ENCODE measurements around the gene RAB5B. TPM values are rescaled to one million over a fixed set of nuclear protein-coding genes. Genes with fewer than 3 reads are reported as not detected.
A peak's percentile ranks its signal among the peaks of the same experiment; 100 is the strongest.

RAB5B gene
- total RNA-seq, 1 experiment from 2014 or later = 44.5 TPM

DNA sequence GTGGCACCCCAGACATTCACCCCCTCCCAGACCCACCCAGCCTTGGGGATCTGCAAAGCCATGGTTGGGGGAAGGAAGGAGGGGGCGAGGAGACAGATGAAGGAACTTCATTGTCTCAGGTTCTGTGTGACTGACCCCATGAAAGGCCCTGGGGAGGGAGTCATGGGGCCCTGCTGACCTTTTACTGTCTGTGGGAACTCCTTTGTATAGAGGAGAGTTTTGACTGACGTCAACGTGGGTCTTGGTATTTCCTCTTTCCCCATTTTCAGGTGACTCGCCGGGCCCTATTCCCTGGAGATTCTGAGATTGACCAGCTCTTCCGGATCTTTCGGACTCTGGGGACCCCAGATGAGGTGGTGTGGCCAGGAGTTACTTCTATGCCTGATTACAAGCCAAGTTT is 3.1 kb upstream of the RAB5B start:
- CTCF ChIA-PET = no interaction called here
- H4K20me1 ChIP-seq (ENCODE audit: insufficient read depth) = no peaks in the 10 kb centered on the region
- intact Hi-C loops (cut with micrococcal nuclease) = no loop called here
- H3K4me2 ChIP-seq (ENCODE audit: low read length) = no peak overlapping the region
- H3K4me3 ChIP-seq (replicated peaks in 1 of 2; ENCODE audit: low read depth in 1 of 2, low read length in 2 of 2) = no peak overlapping the region
- H3K9me3 ChIP-seq (ENCODE audit: control insufficient read depth in 1 of 2, insufficient read depth in 1 of 2, low read depth in 1 of 2, low read length in 2 of 2) = no peaks in the 10 kb centered on the region
- no peak for ATAC-seq
- TF ChIP-seq SRF (IDR thresholded peaks at IDR 0.05; ENCODE audit: low read depth) (no peak), ELF1 (IDR thresholded peaks at IDR 0.05; ENCODE audit: borderline replicate concordance, low read depth) (no peak), CTCF (IDR thresholded peaks at IDR 0.05 in 2 of 3, conservative IDR thresholded peaks at IDR 0.05 in 1 of 3; ENCODE audit: borderline replicate concordance in 1 of 3, insufficient read depth in 1 of 3, low read depth in 2 of 3, low read length in 2 of 3) (no peak), SP1 (IDR thresholded peaks at IDR 0.05; ENCODE audit: low read depth) (no peak), ZFX (IDR thresholded peaks at IDR 0.05) (no peak), YY1 (IDR thresholded peaks at IDR 0.05; ENCODE audit: extremely low read depth, insufficient replicate concordance, low read depth, low read length) (no peak), ZNF274 (IDR thresholded peaks at IDR 0.05; ENCODE audit: low read depth, low read length) (no peak), JUND (IDR thresholded peaks at IDR 0.05) (no peak)
- no peaks in the 10 kb centered on the region for H3K9me2 ChIP-seq (ENCODE audit: insufficient read depth)
- peaks cover 18 to 33% of the 10 kb centered on the region in 2 experiments; a peak in 3 of 4 replicates for H3K36me3 ChIP-seq (ENCODE audit: control insufficient read depth in 1 of 2, insufficient read depth in 2 of 2, low read length in 2 of 2)
- no peak overlapping the region for H2AFZ ChIP-seq (ENCODE audit: low read depth, low read length, poor library complexity, severe bottlenecking)
- H3K4me1 ChIP-seq (ENCODE audit: control insufficient read depth in 1 of 2, insufficient read depth in 2 of 2, low read length in 2 of 2) = peaks cover 23 to 45% of the 10 kb centered on the region in 2 experiments
- RAD21 ChIA-PET (ENCODE audit: low non-redundant PET in 1 of 2, low total read pairs in 2 of 2, uncharacterized antibody in 2 of 2, unreplicated experiment in 2 of 2) = no interaction called here
- DNase-seq (ENCODE audit: low read depth, low spot score) = no peak
- no peaks in the 10 kb centered on the region for H3K27me3 ChIP-seq (ENCODE audit: insufficient read depth, low read length)
- H3K9ac ChIP-seq (ENCODE audit: low read length) = no peak overlapping the region
- BruUV-seq (replicated peaks) = no TSS peak
- POLR2A ChIA-PET = no interaction called here
- no peak overlapping the region for H3K27ac ChIP-seq (ENCODE audit: low read depth, low read length)
- peaks cover 42% of the 10 kb centered on the region for H3K79me2 ChIP-seq (ENCODE audit: insufficient read depth, low read length)

- H3K4me2 ChIP-seq (ENCODE audit: low read length) = peak overlapping the region; percentile 65; the same call in 1 of the 2 replicates
- H3K27ac ChIP-seq (ENCODE audit: low read depth, low read length) = peak overlapping the region; percentile 50; the same call in 1 of the 2 replicates
- CTCF ChIA-PET = interaction anchor here (4.7 kb wide), 1 partner anchor 24 kb away, joined by 35 read pairs; the partner anchor contains the start of gene SUOX
- intact Hi-C loops (cut with micrococcal nuclease) = no loop called here
- DNase-seq (ENCODE audit: low read depth, low spot score) = no peak
- H3K9me3 ChIP-seq (ENCODE audit: control insufficient read depth in 1 of 2, insufficient read depth in 1 of 2, low read depth in 1 of 2, low read length in 2 of 2) = no peaks in the 10 kb centered on the region
- RAD21 ChIA-PET (ENCODE audit: low non-redundant PET in 1 of 2, low total read pairs in 2 of 2, uncharacterized antibody in 2 of 2, unreplicated experiment in 2 of 2) = no interaction called here
- ATAC-seq = no peak
- TF ChIP-seq TCF7L2 (IDR thresholded peaks at IDR 0.05; ENCODE audit: borderline replicate concordance, extremely low read depth, insufficient read depth, insufficient read length) (no peak), CEBPB (IDR thresholded peaks at IDR 0.05; ENCODE audit: low read depth) (no peak; the same call in 1 of the 2 replicates), JUND (IDR thresholded peaks at IDR 0.05) (no peak), FOSL1 (IDR thresholded peaks at IDR 0.05; ENCODE audit: low read depth) (no peak)
- POLR2A ChIA-PET = interaction anchor here (1.6 kb wide), 1 partner anchor 250 kb away, joined by 3 read pairs; the partner anchor contains the start of gene RNF41
- H3K9me2 ChIP-seq (ENCODE audit: insufficient read depth) = no peaks in the 10 kb centered on the region
- peaks cover 41% of the 10 kb centered on the region for H3K79me2 ChIP-seq (ENCODE audit: insufficient read depth, low read length)
- H3K36me3 ChIP-seq (ENCODE audit: control insufficient read depth in 1 of 2, insufficient read depth in 2 of 2, low read length in 2 of 2) = peaks cover 18 to 33% of the 10 kb centered on the region in 2 experiments; a peak in 3 of 4 replicates
- no peaks in the 10 kb centered on the region for H3K27me3 ChIP-seq (ENCODE audit: insufficient read depth, low read length)
- no peak overlapping the region for H2AFZ ChIP-seq (ENCODE audit: low read depth, low read length, poor library complexity, severe bottlenecking)
- BruUV-seq (replicated peaks) = no TSS peak
- 0 out of 2 replicates have a peak overlapping the region, but pooled peaks have one; percentile 6 for H3K9ac ChIP-seq (ENCODE audit: low read length)
- H3K4me1 ChIP-seq (ENCODE audit: control insufficient read depth in 1 of 2, insufficient read depth in 2 of 2, low read length in 2 of 2) = peaks cover 17 to 38% of the 10 kb centered on the region in 2 experiments
- no peak overlapping the region for H3K4me3 ChIP-seq (replicated peaks in 1 of 2; ENCODE audit: low read depth in 1 of 2, low read length in 2 of 2)
- no peaks in the 10 kb centered on the region for H4K20me1 ChIP-seq (ENCODE audit: insufficient read depth)
Observed at GRCh38 chr12:55972042-55972441, 1.8 kb upstream of the RAB5B start.
